K562 treated with DMSO at 1 percent for 4 hours (cell line): Measurements from ENCODE around the gene COL17A1. TPM values are rescaled to one million over a fixed set of nuclear protein-coding genes. Genes with fewer than 3 reads are reported as not detected.

Experiments used
- total RNA-seq: library from RNA; unstranded; fragments of 300-600 nt; gene quantifications from 2 replicates; pipeline ENCODE4 v1.2.3, GENCODE V29; 2022; ENCODE audit not compliant: insufficient read depth

COL17A1 gene
- not detected in 2 replicates for total RNA-seq

DNA sequence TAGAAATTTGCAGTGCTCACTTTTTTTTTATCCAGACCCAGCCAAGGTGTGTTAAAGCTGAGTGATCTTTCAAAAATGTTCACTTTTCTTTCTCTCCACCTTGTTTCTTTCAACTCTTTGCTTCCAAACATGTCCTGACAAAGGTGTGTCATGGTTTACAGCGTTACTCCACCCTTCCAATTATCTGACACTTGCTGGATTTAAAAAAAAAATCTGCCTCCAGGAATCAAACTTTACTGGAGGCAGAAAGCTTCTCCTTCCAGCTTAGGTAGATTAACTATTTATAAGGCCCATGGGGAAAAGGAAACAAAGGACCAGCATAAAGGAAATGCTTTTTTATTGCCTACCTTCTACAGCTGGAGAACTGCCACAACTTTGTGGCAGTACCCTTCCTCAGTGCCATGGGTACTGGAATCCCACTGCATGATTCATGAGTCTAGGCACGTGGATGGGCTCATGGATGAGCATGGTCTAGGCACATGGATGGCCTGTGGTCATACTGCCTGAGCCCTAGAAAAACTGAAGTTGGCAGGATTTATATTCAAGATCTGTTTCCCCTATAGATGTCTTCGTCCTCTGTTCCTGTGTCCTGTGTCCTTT, at the start of gene COL17A1:
Gene COL17A1 (minus strand): TSS at position 80 of the 600 bp plus-strand sequence. CDS start 5,207 bp downstream, outside the sequence.

DNA sequence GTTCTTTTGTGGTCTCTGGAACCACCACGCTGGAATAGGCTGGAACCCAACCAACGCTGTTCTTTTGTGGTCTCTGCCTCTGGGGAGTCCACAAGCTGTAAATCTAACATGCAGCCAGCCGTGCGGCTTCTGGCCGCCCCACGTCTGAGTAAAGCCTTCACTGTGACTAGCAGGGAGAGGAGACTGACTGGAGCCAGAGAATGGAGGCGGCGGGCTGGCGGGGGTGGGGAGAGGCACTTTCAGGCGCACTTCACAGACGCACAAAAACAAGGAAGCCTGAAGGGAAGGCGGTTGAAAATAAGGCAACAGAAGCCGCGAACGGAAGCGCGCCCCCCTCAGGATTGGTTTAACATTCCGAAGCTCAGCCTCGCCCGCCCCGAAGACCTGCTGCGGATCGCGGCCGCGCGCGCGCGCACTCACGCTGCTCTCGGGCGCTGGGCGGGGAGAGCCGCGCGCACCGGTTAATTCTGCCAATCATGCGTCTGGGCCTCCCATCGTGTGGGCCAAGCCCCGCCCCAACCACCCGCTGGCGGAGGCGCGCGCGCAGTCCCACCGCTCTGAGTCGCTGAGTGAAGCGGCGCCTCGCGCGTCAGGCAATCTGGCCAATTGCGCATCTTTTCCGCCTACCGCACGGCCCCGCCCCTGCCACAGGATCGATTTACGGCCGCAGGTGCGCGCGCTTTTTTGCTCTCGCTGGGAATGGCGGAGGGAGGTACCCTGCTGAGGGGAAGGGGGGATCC, 36.0 kb upstream of the COL17A1 start, which contains the start of gene SFR1:
Gene SFR1 (plus strand): TSS at position 687 of the 740 bp plus-strand sequence. CDS start 13 bp downstream, at position 700.

Other genes starting within 250 kb of the COL17A1 start
- gene SH3PXD2A, start 230.3 kb downstream of the COL17A1 start, total RNA-seq: 1.1 and 1.6 TPM in 2 replicates
- gene STN1, start 167.7 kb downstream of the COL17A1 start, total RNA-seq: 7.5 and 11.2 TPM in 2 replicates
- gene SLK, start 118.7 kb downstream of the COL17A1 start, total RNA-seq: 12.4 and 16.8 TPM in 2 replicates
- gene SFR1, start 36.3 kb upstream of the COL17A1 start, total RNA-seq: 1.9 and 2.0 TPM in 2 replicates
- not detected in 2 replicates for gene CFAP43, start 146.5 kb upstream of the COL17A1 start, total RNA-seq
- gene GSTO1, start 169.0 kb upstream of the COL17A1 start, total RNA-seq: 149 and 182 TPM in 2 replicates
- not detected in 2 replicates for gene GSTO2, start 183.3 kb upstream of the COL17A1 start, total RNA-seq